ENCODE data around the gene RALGPS1.

The RALGPS1 gene

DNA sequence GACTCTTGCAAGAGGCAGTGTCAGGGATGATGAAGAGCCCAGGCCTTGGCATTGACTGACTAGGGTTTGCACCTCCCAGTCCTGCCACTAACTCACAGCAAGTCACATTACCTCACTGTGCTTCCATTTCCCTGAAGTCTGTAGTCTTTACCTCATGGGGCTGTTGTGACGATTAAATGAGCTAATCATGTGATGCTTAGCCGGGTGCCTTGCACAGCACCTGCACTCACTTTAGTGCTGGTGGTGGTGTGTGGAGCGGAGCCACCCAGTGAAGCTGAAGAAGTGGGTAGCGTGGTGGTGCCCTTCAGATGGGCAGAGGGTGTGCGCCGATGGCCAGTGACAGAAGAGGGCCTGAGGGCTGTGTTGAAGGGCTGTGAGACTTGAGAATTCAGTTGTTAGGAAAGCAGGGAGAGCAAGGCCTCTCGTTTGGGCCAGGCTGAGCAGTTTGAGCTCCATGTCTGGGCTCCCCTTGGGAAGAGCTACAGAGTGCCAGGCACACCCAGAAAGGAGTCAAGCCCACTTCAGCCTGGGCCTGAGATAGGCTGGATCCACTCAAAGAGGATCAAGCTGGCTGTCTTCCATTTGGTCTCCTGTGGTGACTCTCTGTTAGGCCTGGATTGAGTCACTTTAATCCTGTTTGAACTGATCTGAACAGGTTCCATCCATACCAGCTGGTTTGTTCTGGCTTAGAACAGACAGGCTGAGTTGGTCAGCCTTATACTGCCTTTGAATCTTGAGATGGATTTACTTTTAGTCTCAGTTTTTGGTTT, 42.5 kb downstream of the RALGPS1 start:
- Mint-ChIP-seq H3K27ac (no peak overlapping the region), H3K36me3 (peaks cover 3% of the 10 kb centered on the region), H3K4me1 (ENCODE audit: low read depth) (no peaks in the 10 kb centered on the region)

DNA sequence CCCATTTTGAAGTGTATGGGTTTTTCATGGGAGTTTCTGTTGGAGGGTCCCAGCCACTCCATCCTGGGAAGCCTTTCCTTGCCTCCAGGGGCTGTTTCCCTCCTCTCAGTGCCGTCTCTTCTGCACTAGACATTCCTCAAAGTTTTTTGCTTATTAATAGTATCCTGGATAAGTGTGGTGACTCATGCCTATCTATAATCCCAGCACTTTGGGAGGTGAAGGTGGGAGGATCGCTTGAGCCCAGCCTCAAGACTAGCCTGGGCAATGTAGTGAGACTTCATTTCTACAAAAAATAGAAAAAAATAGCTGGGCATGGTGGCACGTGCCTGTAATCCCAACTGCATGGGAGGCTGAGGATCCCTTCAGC, 43.1 kb downstream of the RALGPS1 start:
- H3K36me3 Mint-ChIP-seq, result peaks cover 3% of the 10 kb centered on the region
- H3K4me3 Mint-ChIP-seq, result no peak overlapping the region
- H3K9me3 Mint-ChIP-seq (ENCODE audit: low read depth), result no peaks in the 10 kb centered on the region
- peaks cover 2% of the 10 kb centered on the region for H3K27me3 Mint-ChIP-seq
- H3K27ac Mint-ChIP-seq, result no peak overlapping the region
- no peaks in the 10 kb centered on the region for H3K4me1 Mint-ChIP-seq (ENCODE audit: low read depth)

More for the DNA sequence above, 42.5 kb downstream of the RALGPS1 start:
- Mint-ChIP-seq H3K9me3 (ENCODE audit: low read depth) (no peaks in the 10 kb centered on the region), H3K27me3 (peaks cover 2% of the 10 kb centered on the region), H3K4me3 (no peak overlapping the region)

DNA sequence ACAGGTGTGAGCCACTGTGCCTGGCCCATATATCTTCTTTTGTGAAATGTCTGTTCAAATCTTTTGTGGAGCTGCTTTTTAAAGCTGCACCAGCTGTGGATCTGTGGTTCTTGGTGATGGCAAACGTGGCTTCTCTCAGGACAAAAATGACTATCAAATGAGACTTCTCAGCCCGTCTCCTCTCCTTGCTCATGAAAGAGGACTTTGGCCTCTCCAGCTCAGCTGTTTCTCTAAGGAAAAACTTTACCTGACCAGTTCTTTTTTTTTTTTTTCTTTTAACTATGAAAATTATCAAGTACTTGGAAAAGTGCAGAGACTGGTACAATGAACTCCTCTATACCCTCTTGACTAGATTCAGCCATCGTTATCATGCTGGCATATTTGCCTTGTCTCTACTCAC, 44.8 kb downstream of the RALGPS1 start:
- Mint-ChIP-seq H3K36me3 (peaks cover 4% of the 10 kb centered on the region), H3K4me3 (no peak overlapping the region), H3K27me3 (peaks cover 2% of the 10 kb centered on the region), H3K27ac (no peak overlapping the region), H3K4me1 (ENCODE audit: low read depth) (no peaks in the 10 kb centered on the region), H3K9me3 (ENCODE audit: low read depth) (no peaks in the 10 kb centered on the region)

DNA sequence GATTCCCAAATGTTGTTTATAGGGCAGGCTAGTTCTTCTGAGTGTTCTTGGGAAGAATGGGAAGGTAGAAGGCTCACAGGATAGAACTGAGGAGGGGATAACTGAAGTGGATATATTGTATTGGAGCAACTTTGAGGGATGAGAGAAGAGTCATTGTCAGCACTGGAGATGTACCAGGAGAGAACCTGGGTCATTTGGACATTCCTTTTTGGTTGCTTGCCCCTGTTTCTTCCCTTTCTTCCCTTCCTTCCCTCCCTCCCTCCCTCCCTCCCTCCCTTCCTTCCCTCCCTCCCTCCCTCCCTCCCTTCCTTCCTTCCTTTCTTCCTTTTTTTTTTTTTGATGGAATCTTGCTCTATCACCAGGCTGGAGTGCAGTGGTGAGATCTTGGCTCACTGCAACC, 45.3 kb downstream of the RALGPS1 start:
- Mint-ChIP-seq H3K4me1 (ENCODE audit: low read depth) (no peaks in the 10 kb centered on the region), H3K4me3 (no peak overlapping the region), H3K27me3 (peaks cover 2% of the 10 kb centered on the region), H3K36me3 (peaks cover 4% of the 10 kb centered on the region), H3K9me3 (ENCODE audit: low read depth) (no peaks in the 10 kb centered on the region), H3K27ac (no peak overlapping the region)

DNA sequence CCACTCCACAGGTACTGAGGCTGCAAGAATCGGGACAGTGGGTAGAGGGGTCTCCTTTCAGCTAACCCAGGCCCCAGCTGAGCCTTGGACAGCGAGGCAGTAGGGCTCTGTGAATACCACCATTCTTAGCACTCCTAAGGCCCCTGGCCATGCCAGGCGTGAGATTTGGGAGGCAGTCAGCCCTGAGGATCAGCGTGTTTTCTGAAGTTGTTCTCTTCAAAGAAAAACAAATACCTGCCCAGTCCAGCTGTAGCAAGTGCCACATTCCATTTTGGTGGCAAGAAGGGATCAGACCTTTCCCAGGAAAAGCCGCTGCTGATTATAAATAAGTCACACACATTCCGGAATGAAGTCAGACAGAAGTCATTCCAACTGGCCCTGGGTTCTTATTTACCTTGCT, 47.8 kb downstream of the RALGPS1 start:
- Mint-ChIP-seq H3K9me3 (ENCODE audit: low read depth) (no peaks in the 10 kb centered on the region), H3K4me3 (no peak overlapping the region), H3K36me3 (peaks cover 9% of the 10 kb centered on the region), H3K4me1 (ENCODE audit: low read depth) (peaks cover 3% of the 10 kb centered on the region), H3K27ac (no peak overlapping the region), H3K27me3 (peaks cover 14% of the 10 kb centered on the region)

DNA sequence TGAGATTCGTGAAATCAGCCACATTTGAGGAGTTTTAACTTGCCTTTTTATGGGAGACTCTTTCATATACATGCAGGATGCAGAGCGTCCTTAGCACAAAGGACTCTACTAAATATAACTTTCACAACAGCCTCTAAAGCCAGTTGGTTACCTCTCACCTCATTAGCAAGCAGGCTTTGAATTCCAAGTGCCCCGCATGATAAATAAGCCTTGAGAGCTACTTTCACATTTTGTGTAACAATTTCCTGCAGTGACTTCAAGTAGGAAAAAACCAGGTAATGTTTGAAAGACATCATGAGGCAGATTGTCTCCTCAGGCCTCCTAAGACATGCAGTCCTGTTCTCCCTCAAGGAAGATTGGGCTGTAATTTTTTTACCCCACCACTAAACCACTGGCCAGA, 50.5 kb downstream of the RALGPS1 start:
- H3K4me1 Mint-ChIP-seq (ENCODE audit: low read depth), result peaks cover 3% of the 10 kb centered on the region
- H3K9me3 Mint-ChIP-seq (ENCODE audit: low read depth), result no peaks in the 10 kb centered on the region
- H3K4me3 Mint-ChIP-seq, result no peak overlapping the region
- no peak overlapping the region for H3K27ac Mint-ChIP-seq
- peaks cover 14% of the 10 kb centered on the region for H3K27me3 Mint-ChIP-seq
- H3K36me3 Mint-ChIP-seq, result peaks cover 9% of the 10 kb centered on the region

DNA sequence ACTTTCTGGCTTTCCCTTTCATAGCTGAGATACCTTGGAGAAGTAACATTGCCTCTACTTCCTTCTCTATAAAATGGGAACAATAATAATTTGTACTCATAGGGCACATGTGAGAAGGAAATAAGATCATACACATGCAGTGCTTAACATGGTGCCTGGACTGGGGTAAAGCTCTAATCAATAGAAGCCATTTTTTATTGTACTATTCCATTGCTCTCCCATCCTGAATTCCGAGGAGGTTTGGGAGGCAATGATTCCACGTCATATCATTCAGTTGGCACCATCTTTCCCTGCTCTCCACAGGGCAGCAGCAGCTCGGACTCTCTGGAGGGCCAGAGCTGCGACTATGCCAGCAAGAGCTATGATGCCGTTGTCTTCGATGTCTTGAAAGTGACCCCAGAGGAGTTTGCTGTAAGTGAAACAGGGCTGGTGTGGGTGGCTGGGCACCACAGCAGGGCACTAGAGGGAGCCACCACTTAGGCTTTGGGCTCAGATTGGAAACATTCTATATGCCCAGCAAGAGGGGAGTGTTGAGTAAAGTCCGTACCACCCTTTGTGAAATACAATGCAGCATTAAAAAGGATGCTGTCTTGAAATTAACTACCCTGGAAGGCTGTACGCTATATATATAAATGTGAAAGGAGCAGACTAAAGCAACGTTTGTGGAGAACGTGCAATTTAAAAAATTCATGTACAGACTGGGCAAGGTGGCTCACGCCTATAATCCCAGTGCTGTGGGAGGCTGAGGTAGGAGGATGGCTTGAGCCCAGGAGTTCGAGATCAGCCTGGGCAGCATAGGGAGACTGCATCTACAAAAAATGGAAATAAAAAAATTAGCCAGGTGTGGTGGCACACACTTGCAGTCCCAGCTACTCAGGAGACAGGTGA, 51.2 kb downstream of the RALGPS1 start:
- Mint-ChIP-seq H3K27ac (no peak overlapping the region), H3K36me3 (peaks cover 9% of the 10 kb centered on the region), H3K4me3 (no peak overlapping the region)

DNA sequence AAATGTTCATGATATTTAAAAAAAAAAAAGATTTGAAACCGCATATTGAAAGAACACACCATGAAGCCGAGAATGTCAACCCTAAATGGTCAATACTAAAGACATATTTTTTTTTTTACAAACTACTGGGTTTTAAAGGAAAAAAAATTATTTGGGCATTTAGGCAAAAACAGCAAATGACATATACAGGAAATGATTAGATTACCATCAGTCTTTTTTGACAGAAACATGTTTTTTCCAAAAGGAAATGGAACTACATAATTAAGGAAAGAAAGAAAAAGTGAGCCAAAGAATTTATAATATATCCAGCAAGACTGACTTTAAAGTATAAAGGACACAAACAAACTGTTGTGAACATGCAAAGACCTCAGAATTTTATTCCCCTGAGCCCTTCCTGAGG, 56.7 kb downstream of the RALGPS1 start:
- H3K27ac Mint-ChIP-seq, result no peak overlapping the region
- H3K27me3 Mint-ChIP-seq, result peaks cover 15% of the 10 kb centered on the region
- H3K36me3 Mint-ChIP-seq, result peaks cover 6% of the 10 kb centered on the region
- H3K4me1 Mint-ChIP-seq (ENCODE audit: low read depth), result no peaks in the 10 kb centered on the region
- no peaks in the 10 kb centered on the region for H3K9me3 Mint-ChIP-seq (ENCODE audit: low read depth)
- no peak overlapping the region for H3K4me3 Mint-ChIP-seq

More for the DNA sequence above, 51.2 kb downstream of the RALGPS1 start:
- Mint-ChIP-seq H3K27me3 (peaks cover 12% of the 10 kb centered on the region), H3K4me1 (ENCODE audit: low read depth) (peaks cover 3% of the 10 kb centered on the region), H3K9me3 (ENCODE audit: low read depth) (no peaks in the 10 kb centered on the region)

DNA sequence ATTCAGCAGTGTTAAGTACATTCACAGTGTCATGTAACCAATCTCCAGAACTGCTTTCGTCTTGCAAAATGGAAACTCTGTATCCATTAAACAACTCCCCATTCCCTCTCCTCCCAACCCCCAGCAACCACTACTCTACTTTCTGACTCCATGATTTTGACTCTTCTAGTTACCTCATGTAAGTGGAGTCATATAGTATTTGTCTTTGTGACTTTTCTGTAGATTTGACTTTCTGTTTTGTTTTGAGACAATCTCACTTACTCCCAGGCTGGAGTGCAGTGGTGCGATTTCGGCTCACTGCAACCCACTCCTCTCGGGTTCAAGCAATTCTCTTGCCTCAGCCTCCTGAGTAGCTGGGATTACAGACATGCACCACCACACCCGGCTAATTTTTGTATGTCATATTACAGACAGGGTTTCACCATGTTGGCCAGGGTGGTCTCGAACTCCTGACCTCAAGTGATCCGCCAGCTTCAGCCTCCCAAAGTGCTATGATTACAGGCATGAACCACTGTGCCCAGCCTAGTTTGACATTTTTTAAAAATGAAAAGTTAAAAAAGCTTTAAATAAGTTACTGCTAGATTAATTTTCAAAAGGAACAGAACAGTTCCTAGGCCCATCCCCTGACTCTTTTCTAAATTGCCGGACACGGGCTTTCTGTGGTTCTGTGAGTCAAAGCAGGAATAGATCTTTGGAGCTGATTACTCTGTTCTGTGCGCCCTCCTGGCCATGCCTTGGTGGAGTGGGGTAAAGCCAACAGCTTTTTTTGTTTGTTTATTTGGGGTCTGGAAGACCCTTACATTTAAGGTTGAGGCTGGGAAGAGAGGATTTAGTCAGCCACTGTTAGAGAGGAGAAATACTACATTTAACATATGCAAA, 59.3 kb downstream of the RALGPS1 start:
- peaks cover 16% of the 10 kb centered on the region for H3K27me3 Mint-ChIP-seq
- H3K4me3 Mint-ChIP-seq, result no peak overlapping the region
- no peaks in the 10 kb centered on the region for H3K4me1 Mint-ChIP-seq (ENCODE audit: low read depth)
- no peak overlapping the region for H3K27ac Mint-ChIP-seq
- peaks cover 7% of the 10 kb centered on the region for H3K36me3 Mint-ChIP-seq
- H3K9me3 Mint-ChIP-seq (ENCODE audit: low read depth), result no peaks in the 10 kb centered on the region

DNA sequence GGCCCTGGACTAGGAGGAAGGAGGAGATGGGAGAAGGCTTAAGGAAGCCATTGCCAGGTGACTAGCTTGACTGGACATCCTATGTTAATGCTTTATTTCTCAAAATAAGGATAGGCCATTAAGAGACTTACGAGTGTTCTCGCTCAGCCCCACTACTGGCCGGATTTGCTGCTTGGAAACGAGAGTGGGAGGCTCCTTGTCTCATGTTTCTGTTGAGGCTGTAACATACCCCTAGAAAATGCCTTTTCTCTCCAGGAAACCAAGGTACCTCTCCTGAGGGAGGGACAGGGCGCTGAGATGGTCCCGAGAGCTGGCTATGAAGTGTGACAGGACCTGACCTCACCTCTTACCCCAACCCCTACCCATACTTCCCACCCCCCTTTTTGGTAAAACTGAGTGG, 60.0 kb downstream of the RALGPS1 start:
- Mint-ChIP-seq H3K9me3 (ENCODE audit: low read depth) (no peaks in the 10 kb centered on the region), H3K27ac (no peak overlapping the region), H3K4me3 (no peak overlapping the region), H3K36me3 (peaks cover 7% of the 10 kb centered on the region), H3K27me3 (peaks cover 22% of the 10 kb centered on the region), H3K4me1 (ENCODE audit: low read depth) (no peaks in the 10 kb centered on the region)

DNA sequence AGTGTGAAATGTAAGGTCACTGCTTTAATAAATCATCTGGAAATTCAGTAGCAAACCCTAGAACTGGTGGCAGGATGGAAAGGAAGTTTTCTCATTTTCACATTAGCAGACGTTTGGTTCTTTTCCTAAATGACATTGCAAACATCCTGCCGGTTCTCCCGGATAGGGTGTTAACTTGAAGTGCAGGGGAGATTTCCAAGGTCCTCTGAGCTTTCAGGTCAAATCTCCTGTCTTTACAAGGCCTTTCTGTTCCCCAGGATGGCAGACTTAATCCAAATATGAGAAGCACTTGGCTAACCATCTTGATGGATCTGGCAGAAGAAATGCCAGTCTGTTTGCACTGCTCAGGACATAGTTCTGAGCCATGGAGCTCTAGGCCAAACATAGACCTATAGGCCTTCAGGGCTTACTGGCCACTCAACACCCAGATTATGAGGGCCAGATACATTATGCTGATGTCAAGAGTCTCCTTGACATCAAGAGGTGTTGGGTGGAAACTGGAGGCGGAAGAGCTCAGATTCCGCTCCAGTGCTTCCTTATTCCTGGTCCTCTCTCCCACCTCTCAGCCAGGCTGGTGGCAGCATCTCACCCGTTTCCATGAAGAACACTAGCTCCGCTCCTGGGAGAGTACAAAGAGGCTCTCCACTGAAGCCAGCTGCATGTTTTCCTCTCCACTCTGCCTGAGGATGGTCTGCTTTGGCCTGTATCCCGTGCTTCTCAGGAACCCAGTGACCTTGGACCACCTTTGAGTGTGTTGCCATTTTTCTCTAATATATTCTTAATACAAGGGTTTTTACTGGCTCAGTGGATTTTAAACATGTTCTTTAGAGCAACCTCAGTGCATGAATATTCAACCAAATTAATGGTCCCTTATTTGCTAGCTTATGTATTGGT, 61.0 kb downstream of the RALGPS1 start:
- no peak overlapping the region for H3K4me3 Mint-ChIP-seq
- no peak overlapping the region for H3K27ac Mint-ChIP-seq
- H3K4me1 Mint-ChIP-seq (ENCODE audit: low read depth), result peaks cover 2% of the 10 kb centered on the region
- no peaks in the 10 kb centered on the region for H3K9me3 Mint-ChIP-seq (ENCODE audit: low read depth)
- H3K36me3 Mint-ChIP-seq, result peaks cover 7% of the 10 kb centered on the region
- H3K27me3 Mint-ChIP-seq, result peaks cover 22% of the 10 kb centered on the region

DNA sequence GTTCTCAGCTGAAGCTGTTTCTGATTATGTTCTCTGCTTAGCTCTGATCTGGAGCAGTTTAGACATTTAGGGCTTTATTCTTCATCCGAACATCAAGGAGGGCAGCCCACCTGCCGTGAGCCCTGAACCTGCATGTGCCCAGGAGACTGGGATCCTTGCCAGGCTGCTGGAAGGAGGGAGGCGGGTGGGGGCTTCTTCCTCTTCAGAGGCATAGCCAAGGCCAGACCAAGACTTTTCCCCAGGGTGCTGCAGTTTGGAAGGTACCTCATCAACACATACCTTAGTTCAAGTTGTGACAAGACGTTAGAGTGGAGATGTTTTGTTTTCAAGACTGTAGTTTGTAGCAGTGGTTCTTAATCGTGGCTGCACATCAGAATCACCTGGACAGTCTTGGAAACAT, 64.9 kb downstream of the RALGPS1 start:
- Mint-ChIP-seq H3K36me3 (peaks cover 13% of the 10 kb centered on the region), H3K9me3 (ENCODE audit: low read depth) (peaks cover 3% of the 10 kb centered on the region), H3K4me1 (ENCODE audit: low read depth) (peaks cover 9% of the 10 kb centered on the region), H3K27ac (no peak overlapping the region), H3K4me3 (no peak overlapping the region), H3K27me3 (peaks cover 36% of the 10 kb centered on the region)

DNA sequence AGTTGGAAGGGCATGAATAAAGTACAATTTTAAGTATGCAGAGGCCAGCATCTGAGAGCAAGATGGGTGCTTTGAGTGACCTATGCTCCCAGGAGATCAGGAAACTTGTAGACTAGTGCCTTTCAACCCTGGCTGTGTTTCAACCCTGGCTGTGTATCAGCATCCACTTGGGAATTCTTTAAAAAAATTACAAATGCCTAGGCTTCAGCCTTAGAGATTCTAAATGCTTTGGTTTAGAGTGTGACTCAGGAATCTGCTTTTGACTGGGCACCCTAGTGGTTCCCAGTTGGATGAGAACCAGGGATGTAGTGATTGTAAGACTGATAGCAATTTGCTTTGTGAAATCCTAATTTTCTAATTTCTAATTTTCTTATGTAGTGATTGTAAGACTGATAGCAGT, 65.6 kb downstream of the RALGPS1 start:
- Mint-ChIP-seq H3K27ac (no peak overlapping the region), H3K4me1 (ENCODE audit: low read depth) (peaks cover 17% of the 10 kb centered on the region), H3K9me3 (ENCODE audit: low read depth) (peaks cover 3% of the 10 kb centered on the region), H3K27me3 (peaks cover 43% of the 10 kb centered on the region), H3K4me3 (no peak overlapping the region), H3K36me3 (peaks cover 15% of the 10 kb centered on the region)

DNA sequence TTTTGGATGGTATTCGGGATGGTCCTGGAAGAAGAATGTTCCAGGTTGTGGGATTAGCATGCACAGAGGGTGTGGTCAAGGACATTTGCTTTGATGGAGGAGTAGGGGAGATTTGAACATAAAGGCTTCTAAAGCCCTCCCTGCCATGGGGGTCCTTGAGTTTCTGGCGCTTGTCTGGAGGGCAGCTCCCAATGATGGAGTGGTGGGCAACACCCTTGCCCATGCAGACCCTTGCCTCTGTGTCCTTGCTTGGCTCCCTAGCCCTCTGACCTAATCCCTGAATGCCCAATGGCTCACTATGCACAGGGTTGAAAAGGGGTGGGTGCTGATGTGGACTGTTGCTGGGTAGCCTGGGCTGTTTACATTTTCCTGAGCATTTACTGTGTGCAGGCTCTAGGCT, 66.6 kb downstream of the RALGPS1 start:
- no peak overlapping the region for H3K27ac Mint-ChIP-seq
- H3K9me3 Mint-ChIP-seq (ENCODE audit: low read depth), result peaks cover 3% of the 10 kb centered on the region
- H3K27me3 Mint-ChIP-seq, result peaks cover 41% of the 10 kb centered on the region
- H3K4me1 Mint-ChIP-seq (ENCODE audit: low read depth), result peaks cover 25% of the 10 kb centered on the region
- peaks cover 13% of the 10 kb centered on the region for H3K36me3 Mint-ChIP-seq
- H3K4me3 Mint-ChIP-seq, result no peak overlapping the region
